Endothelial cell of umbilical vein (primary cell): ENCODE results near the gene R3HDM2. TPM values are rescaled to one million over a fixed set of nuclear protein-coding genes. Genes with fewer than 3 reads are reported as not detected.

Source experiments
- BruUV-seq: library from RNA; stranded (reverse); fragments of 400-500 nt; replicated peaks from 2 replicates; lab custom pipeline; 2021; lab: Mats Ljungman, UMichigan
- CTCF ChIA-PET: fragments of 300-600, 350-600 bp; sonication (Branson Sonifier 250); formaldehyde crosslinking; loops from one replicate; lab custom pipeline; 2021; ENCODE audit warnings: antibody characterized with exemption, inconsistent platforms; lab: Charles Lee
- POLR2A ChIA-PET: fragments of 300-600, 350-600 bp; sonication (Branson Sonifier 250); formaldehyde crosslinking; loops from one replicate; lab custom pipeline; 2021; ENCODE audit warnings: antibody characterized with exemption, inconsistent platforms; lab: Charles Lee
- DNase-seq: peaks from one replicate; pipeline ENCODE4 v3.0.0-alpha.2; 2011; ENCODE audit warnings: low read depth, low spot score
- FAIRE-seq: peaks from 2 replicates; lab custom pipeline; 2011; peaks lifted over from hg19 to GRCh38; lab: Jason Lieb, UNC
- H2AFZ ChIP-seq: 2 replicates; pipeline ENCODE4 v1.6.0; 2012; ENCODE audit warnings: low read depth, low read length, control low read depth, inconsistent platforms
- H3K27ac ChIP-seq: 2 replicates; pipeline ENCODE4 v1.5.1; 2011; ENCODE audit warnings: low read depth, mild to moderate bottlenecking, control low read depth, low read length, moderate library complexity; ENCODE audit not compliant: insufficient read depth
- H3K27me3 ChIP-seq, 2 experiments: 2 replicates each; pipeline versions ENCODE4 v1.6.0 to v1.6.1; 2011; ENCODE audit warnings: low read length in 2 of 2, mixed read lengths in 1 of 2; ENCODE audit not compliant: control insufficient read depth in 2 of 2, insufficient read depth in 2 of 2
- H3K36me3 ChIP-seq, 2 experiments: 2 replicates in 1 of 2; 3 replicates in 1 of 2; pipeline ENCODE4 v1.5.1; 2011; ENCODE audit warnings: low read length in 2 of 2, mild to moderate bottlenecking in 1 of 2, moderate library complexity in 1 of 2; ENCODE audit not compliant: control insufficient read depth in 2 of 2, insufficient read depth in 2 of 2; ENCODE audit errors: extremely low read depth in 1 of 2
- H3K4me1 ChIP-seq: 3 replicates; pipeline ENCODE4 v1.5.1; 2011; ENCODE audit warnings: mild to moderate bottlenecking, low read length; ENCODE audit not compliant: control insufficient read depth, insufficient read depth; ENCODE audit errors: extremely low read depth
- H3K4me2 ChIP-seq: 2 replicates; pipeline ENCODE4 v1.6.1; 2011; ENCODE audit warnings: low read length, control low read depth, mixed read lengths; ENCODE audit not compliant: insufficient read depth
- H3K4me3 ChIP-seq, 3 experiments: fragments of 200-600 bp in 1 of 3; sonication (generic), shearing (Covaris generic) in 1 of 3; replicated peaks in 1 of 3; 2 replicates each; pipeline ENCODE4 v1.5.1; 2011 to 2016; ENCODE audit warnings: control low read depth in 3 of 3, low read length in 3 of 3, mild to moderate bottlenecking in 2 of 3, inconsistent platforms in 1 of 3, low read depth in 1 of 3, moderate library complexity in 1 of 3; ENCODE audit not compliant: insufficient read depth in 1 of 3
- H3K79me2 ChIP-seq: 2 replicates; pipeline ENCODE4 v1.6.0; 2012; ENCODE audit warnings: low read length, inconsistent platforms; ENCODE audit not compliant: control insufficient read depth, insufficient read depth
- H3K9ac ChIP-seq: replicated peaks from 2 replicates; pipeline ENCODE3; 2011; ENCODE audit warnings: low read length, control low read depth; ENCODE audit not compliant: insufficient read depth; ENCODE audit errors: extremely low read depth
- H3K9me1 ChIP-seq: replicated peaks from 3 replicates; pipeline ENCODE4 v1.6.0; 2011; ENCODE audit warnings: mild to moderate bottlenecking, low read length; ENCODE audit not compliant: control insufficient read depth, insufficient read depth; ENCODE audit errors: extremely low read depth
- H3K9me3 ChIP-seq: replicated peaks from 2 replicates; pipeline ENCODE4 v1.5.1; 2012; ENCODE audit warnings: low read length, inconsistent platforms; ENCODE audit not compliant: control insufficient read depth, insufficient read depth
- H4K20me1 ChIP-seq: replicated peaks from 2 replicates; pipeline ENCODE3; 2011; ENCODE audit warnings: mild to moderate bottlenecking, low read length; ENCODE audit not compliant: control insufficient read depth, insufficient read depth; ENCODE audit errors: extremely low read depth
- CTCF ChIP-seq, 2 donors: IDR thresholded peaks; 1 replicate in 1 of 2; 2 replicates in 1 of 2; pipeline ENCODE4 v1.5.1; 2011; ENCODE audit warnings: low read length in 2 of 2, mild to moderate bottlenecking in 2 of 2, moderate library complexity in 2 of 2, control low read depth in 1 of 2, inconsistent platforms in 1 of 2, low read depth in 1 of 2; ENCODE audit not compliant: insufficient read depth in 1 of 2; ENCODE audit errors: extremely low read depth in 1 of 2
- EZH2 ChIP-seq: IDR thresholded peaks from 2 replicates; pipeline ENCODE4 v1.6.1; 2012; ENCODE audit warnings: borderline replicate concordance, low read depth, mild to moderate bottlenecking, moderate library complexity, low read length, inconsistent platforms; ENCODE audit not compliant: severe bottlenecking
- FOS ChIP-seq: IDR thresholded peaks from 2 replicates; pipeline ENCODE4 v1.6.1; 2011; ENCODE audit warnings: mild to moderate bottlenecking, low read length, moderate library complexity, borderline replicate concordance; ENCODE audit not compliant: insufficient read depth
- GATA2 ChIP-seq: IDR thresholded peaks from 2 replicates; pipeline ENCODE4 v1.7.0; 2011; ENCODE audit warnings: low read depth, mild to moderate bottlenecking, moderate library complexity, mixed read lengths, low read length; ENCODE audit not compliant: insufficient read length, insufficient read depth
- JUN ChIP-seq: IDR thresholded peaks from 2 replicates; pipeline ENCODE4 v1.6.1; 2011; ENCODE audit warnings: borderline replicate concordance, low read depth; ENCODE audit not compliant: insufficient read length, insufficient read depth
- MAX ChIP-seq: IDR thresholded peaks from 2 replicates; pipeline ENCODE4 v1.6.1; 2011; ENCODE audit not compliant: insufficient read depth, insufficient read length
- MYC ChIP-seq: IDR thresholded peaks from one replicate; pipeline ENCODE4 v1.6.1; 2011; ENCODE audit warnings: mild to moderate bottlenecking, low read depth, low read length
- POLR2A ChIP-seq: IDR thresholded peaks from 2 replicates; pipeline ENCODE4 v1.6.1; 2012; ENCODE audit warnings: low read depth, mild to moderate bottlenecking, control low read depth, low read length
- POLR2AphosphoS5 ChIP-seq: IDR thresholded peaks from 2 replicates; pipeline ENCODE4 v1.6.1; 2012; ENCODE audit warnings: low read depth, mild to moderate bottlenecking, control low read depth, low read length, moderate library complexity; ENCODE audit not compliant: insufficient read depth
- dilution Hi-C: fragments of 300-500 bp; cut with MboI; formaldehyde crosslinking; loops from one replicate; pipeline ENCODE4 v1.15.0; 2019; ENCODE audit warnings: low sequenced_read_pairs; ENCODE audit not compliant: extremely low pct_ligation_motif_present
- intact Hi-C: fragments of 100-400 bp; cut with micrococcal nuclease; formaldehyde crosslinking; loops from one replicate; pipeline ENCODE4 v1.10.0; 2022
- polyA plus RNA-seq, 4 experiments: library from polyadenylated mRNA; depleted of rRNA in 3 of 4; stranded (reverse) in 3 of 4; unstranded in 1 of 4; fragments of >200 nt; gene quantifications; 2 replicates each; pipeline versions ENCODE4 v1.2.1 to v1.2.3, GENCODE V29; 2011 to 2012; ENCODE audit warnings: missing spikeins in 1 of 4
- total RNA-seq: library from RNA; stranded (reverse); gene quantifications from 2 replicates; pipeline ENCODE4 v1.2.3, GENCODE V29; 2021

The R3HDM2 gene
- total and polyA plus RNA-seq, 2 donors (not counting 3 experiments of a cell fraction or from before 2014, with no cell fraction given) = 26.1 to 31.3 TPM

GRCh38 chr12:57473392-57473791 is 42.5 kb upstream of the R3HDM2 start:
- H3K9me1 ChIP-seq = no peaks in the 10 kb centered on the region
- H3K4me1 ChIP-seq = peaks cover 5% of the 10 kb centered on the region
- H3K4me2 ChIP-seq = no peak overlapping the region
- peaks cover 50 to 64% of the 10 kb centered on the region in 2 experiments for H3K27me3 ChIP-seq
- FAIRE-seq (no peak), DNase-seq (no peak)
- no peak overlapping the region for H3K4me3 ChIP-seq
- intact Hi-C loops = no loop called here
- H3K9me3 ChIP-seq = no peaks in the 10 kb centered on the region
- H4K20me1 ChIP-seq = no peaks in the 10 kb centered on the region
- H3K36me3 ChIP-seq = no peaks in the 10 kb centered on the region
- BruUV-seq = no TSS peak
- no peak for TF ChIP-seq MYC
- TF ChIP-seq MAX = no peak
- no peak for TF ChIP-seq CTCF (IDR thresholded peaks at IDR 0.05; ENCODE audit: extremely low read depth in 1 of 2, insufficient read depth in 1 of 2, low read depth in 1 of 2, low read length in 2 of 2)
- TF ChIP-seq POLR2AphosphoS5 = no peak
- no peak for TF ChIP-seq POLR2A
- TF ChIP-seq GATA2 = no peak
- no peak for TF ChIP-seq JUN
- TF ChIP-seq EZH2 = no peak
- no peak for TF ChIP-seq FOS
- CTCF ChIA-PET = interaction anchor here (2.5 to 2.8 kb wide), 2 partner anchors 10 to 14 kb away, joined by 8 to 18 read pairs; partner anchors contain the start of gene GLI1
- H2AFZ ChIP-seq = no peak overlapping the region
- POLR2A ChIA-PET = no interaction called here
- H3K27ac ChIP-seq = no peak overlapping the region
- no peaks in the 10 kb centered on the region for H3K79me2 ChIP-seq
- H3K9ac ChIP-seq = no peak overlapping the region
- dilution Hi-C loops = no loop called here
